C4-2B (cell line): ENCODE results near the gene SYT8.

Source experiments
- CTCF ChIP-seq: fragments of 450-650 bp; conservative IDR thresholded peaks from 2 replicates; pipeline ENCODE4 v1.5.1; 2017; ENCODE audit warnings: mild to moderate bottlenecking
- ZFX ChIP-seq: fragments of 450-650 bp; IDR thresholded peaks from 2 replicates; pipeline ENCODE4 v1.6.1; 2017

- no peak for TF ChIP-seq ZFX
- TF ChIP-seq CTCF: no peak
Measured at GRCh38 chr11:1843796-1844195, 9.0 kb downstream of the SYT8 start.
